ENCODE measurements around the gene BACE1. TPM values are rescaled to one million over a fixed set of nuclear protein-coding genes. Genes with fewer than 3 reads are reported as not detected.

The BACE1 gene
- total and polyA plus RNA-seq, 2 of the 13 experiments (the other 11 are each of a cell fraction or from before 2014, with no cell fraction given): 7.5 to 17.9 TPM

- ChIA-PET CTCF (ENCODE audit: low intra/inter-chr PET ratio, low total read pairs) (no interaction called here), POLR2A (interaction anchor here (2.2 to 5.8 kb wide), 2 partner anchors 12 to 13 kb away, joined by 18 to 62 read pairs; partner anchors contain the start of gene CEP164)
- in situ Hi-C loops (cut with HindIII; ENCODE audit: extremely low pct_ligation_motif_present, low pct_unique_long_range_greater_than_20kb) (loop anchor here (5.0 kb wide), 1 partner anchor 83 kb away; the partner anchor contains the start of genes PCSK7 and RNF214), intact Hi-C loops (cut with micrococcal nuclease; ENCODE audit: unreplicated experiment) (loop anchor here (5.0 kb wide), 1 partner anchor 43 kb away; no protein-coding TSS in a partner anchor)
- DNase-seq (ENCODE audit: low spot score) (no peak), FAIRE-seq (no peak), ATAC-seq (peak; percentile 12)
- Histone ChIP-seq H3K9ac (ENCODE audit: insufficient read depth, low read depth, low read length) (peak overlapping the region; percentile 73), H3K27ac (ENCODE audit: extremely low read length, insufficient read depth, low read length) (no peak overlapping the region), H3K79me2 (ENCODE audit: insufficient read depth, low read length) (peaks cover 4% of the 10 kb centered on the region), H3K36me3 (replicated peaks in 1 of 2; ENCODE audit: control insufficient read depth in 1 of 2, insufficient read depth in 2 of 2, low read length in 2 of 2) (no peaks in the 10 kb centered on the region), H3K9me3 (ENCODE audit: low read length) (no peaks in the 10 kb centered on the region), H3K4me2 (ENCODE audit: low read depth, low read length) (peak overlapping the region; percentile 100), H3K4me1 (ENCODE audit: insufficient read depth, low read length) (peaks cover 63% of the 10 kb centered on the region), H2AFZ (ENCODE audit: low read length) (no peak overlapping the region), H3K4me3 (replicated peaks in 1 of 3; ENCODE audit: insufficient read depth in 1 of 3, low read depth in 2 of 3, low read length in 3 of 3) (peak overlapping the region; percentile 74 to 90 (median 88)), H3K27me3 (ENCODE audit: control insufficient read depth in 1 of 2, insufficient read depth in 2 of 2, low read length in 2 of 2) (no peaks in the 10 kb centered on the region; a peak in 1 of 5 replicates), H4K20me1 (ENCODE audit: insufficient read depth, low read length) (no peaks in the 10 kb centered on the region)
- WGBS (ENCODE audit: low lambda C conversion rate): 5% methylated on average over 10 of the region's 10 CpGs
- no TSS peak for BruUV-seq (replicated peaks)
- TF ChIP-seq LBX2 (CRISPR knock-in tag; IDR thresholded peaks at IDR 0.05; ENCODE audit: borderline replicate concordance) (no peak), ZNF780A (CRISPR knock-in tag; IDR thresholded peaks at IDR 0.05) (no peak), ZNF407 (CRISPR knock-in tag; IDR thresholded peaks at IDR 0.05; ENCODE audit: not compliant biosample characterization) (peak; percentile 26), THAP11 (CRISPR knock-in tag; IDR thresholded peaks at IDR 0.05) (peak; percentile 38; the same call in 1 of the 2 replicates), GABPB1 (CRISPR knock-in tag; IDR thresholded peaks at IDR 0.05) (peak; percentile 16; the same call in 1 of the 2 replicates), PAWR (CRISPR knock-in tag; IDR thresholded peaks at IDR 0.05; ENCODE audit: borderline replicate concordance) (no peak), BHLHE40 (IDR thresholded peaks at IDR 0.05; ENCODE audit: low read length) (no peak), ZNF607 (CRISPR knock-in tag; IDR thresholded peaks at IDR 0.05; ENCODE audit: borderline replicate concordance) (0 out of 2 replicates have a peak, but pooled peaks have one; percentile 39), ARNT (IDR thresholded peaks at IDR 0.05) (no peak), ZNF281 (CRISPR knock-in tag; IDR thresholded peaks at IDR 0.05; ENCODE audit: borderline replicate concordance) (peak; percentile 71; the same call in 1 of the 2 replicates), SP2 (CRISPR knock-in tag; IDR thresholded peaks at IDR 0.05) (peak; percentile 16; the same call in 1 of the 2 replicates)
These were observed 1.2 kb downstream of the BACE1 start for GRCh38 chr11:117314840-117315239.
